ENCODE data around the gene FBL.
A peak's percentile ranks its signal among the peaks of the same experiment; 100 is the strongest.
"Not testable (repeated sequence)": the region's sequence is repeated elsewhere in the genome, so short reads cannot be mapped to it uniquely, and the experiment has no call there.

Gene FBL

DNA sequence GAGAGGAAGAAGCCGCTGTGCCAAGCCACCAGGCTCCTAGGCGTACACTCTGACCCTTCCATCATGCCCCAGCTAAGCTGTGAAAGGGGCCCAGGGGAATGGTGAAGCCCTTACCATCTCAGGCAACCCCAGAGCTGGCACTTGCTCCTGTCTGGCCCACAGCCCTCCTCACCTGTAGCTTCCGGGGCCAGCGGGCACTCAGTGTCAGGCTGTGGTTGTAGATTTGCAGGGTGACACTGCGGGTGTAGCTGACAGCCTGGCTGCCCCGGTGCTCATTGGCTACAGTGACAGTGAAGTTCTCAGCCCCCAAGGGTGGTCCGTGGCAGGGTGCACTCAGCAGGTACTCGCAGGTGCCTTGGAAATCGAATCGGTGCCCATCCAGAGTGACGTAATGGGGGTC, 30.3 kb upstream of the FBL start:
- not testable (repeated sequence) for DNase-seq (ENCODE audit: low read depth in 2 of 2)

DNA sequence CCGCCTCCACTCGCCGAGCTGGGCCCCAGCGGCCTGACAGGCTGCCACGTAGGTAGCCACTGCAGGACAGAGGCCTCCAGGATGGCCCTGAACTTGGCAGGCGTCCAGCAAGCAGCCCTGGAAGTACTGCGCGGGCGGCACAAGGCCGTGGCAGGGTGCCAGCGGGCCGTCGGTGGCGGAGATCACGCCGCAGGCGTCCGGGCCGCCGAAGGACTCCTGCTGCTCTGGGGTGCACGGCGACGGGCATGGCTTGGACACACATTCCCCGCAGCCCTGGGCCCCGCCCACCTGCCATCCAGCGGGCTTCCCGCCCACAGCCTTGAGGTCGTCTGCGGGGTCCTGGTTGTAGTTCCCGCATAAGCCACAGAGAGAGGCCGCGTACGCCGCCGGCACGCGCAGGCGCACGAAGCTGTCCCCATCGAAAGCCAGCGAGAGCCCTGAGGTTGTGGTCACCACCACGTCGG, 29.3 kb upstream of the FBL start:
- DNase-seq (ENCODE audit: low read depth in 2 of 2) = not testable (repeated sequence)

DNA sequence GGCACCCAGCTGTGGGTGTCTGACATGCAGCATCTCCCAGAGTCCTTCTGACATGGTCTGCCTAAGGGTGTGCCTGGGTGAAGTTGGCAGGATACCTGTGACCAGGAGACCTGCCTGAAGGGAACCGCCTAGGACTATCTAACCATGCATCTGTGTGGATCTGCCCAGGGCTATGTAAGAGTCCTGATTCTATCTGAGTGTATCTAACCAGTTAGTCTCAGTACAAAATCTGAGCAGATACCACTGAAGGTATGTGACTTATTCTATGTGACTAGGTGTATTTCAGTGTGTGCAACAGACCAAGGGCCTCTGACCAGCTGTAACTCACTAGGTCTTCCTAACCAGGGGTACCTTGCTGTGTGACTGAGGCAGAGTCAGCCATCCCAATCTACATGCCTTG, 28.2 kb upstream of the FBL start:
- no peak for DNase-seq (ENCODE audit: low read depth in 2 of 2)

DNA sequence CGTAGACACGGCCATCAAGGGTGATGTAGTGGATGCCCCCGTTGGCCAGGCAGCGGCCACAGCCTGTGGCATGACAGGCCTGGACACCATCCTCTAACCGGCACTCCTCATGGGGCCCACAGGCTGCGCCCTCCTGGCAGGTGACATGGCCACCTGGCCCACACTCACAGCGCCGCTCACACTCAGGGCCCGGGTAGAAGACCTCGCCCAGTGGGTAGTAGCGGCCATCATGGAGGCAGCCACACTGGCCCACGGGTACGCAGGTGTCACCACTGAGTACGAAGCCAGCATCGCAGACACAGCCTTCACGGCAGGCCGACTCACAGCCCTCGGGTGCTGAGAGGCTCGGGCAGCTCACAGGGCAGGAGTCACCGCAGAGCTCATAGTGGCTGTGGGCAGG, 27.2 kb upstream of the FBL start:
- no peak for DNase-seq (ENCODE audit: low read depth in 2 of 2)

DNA sequence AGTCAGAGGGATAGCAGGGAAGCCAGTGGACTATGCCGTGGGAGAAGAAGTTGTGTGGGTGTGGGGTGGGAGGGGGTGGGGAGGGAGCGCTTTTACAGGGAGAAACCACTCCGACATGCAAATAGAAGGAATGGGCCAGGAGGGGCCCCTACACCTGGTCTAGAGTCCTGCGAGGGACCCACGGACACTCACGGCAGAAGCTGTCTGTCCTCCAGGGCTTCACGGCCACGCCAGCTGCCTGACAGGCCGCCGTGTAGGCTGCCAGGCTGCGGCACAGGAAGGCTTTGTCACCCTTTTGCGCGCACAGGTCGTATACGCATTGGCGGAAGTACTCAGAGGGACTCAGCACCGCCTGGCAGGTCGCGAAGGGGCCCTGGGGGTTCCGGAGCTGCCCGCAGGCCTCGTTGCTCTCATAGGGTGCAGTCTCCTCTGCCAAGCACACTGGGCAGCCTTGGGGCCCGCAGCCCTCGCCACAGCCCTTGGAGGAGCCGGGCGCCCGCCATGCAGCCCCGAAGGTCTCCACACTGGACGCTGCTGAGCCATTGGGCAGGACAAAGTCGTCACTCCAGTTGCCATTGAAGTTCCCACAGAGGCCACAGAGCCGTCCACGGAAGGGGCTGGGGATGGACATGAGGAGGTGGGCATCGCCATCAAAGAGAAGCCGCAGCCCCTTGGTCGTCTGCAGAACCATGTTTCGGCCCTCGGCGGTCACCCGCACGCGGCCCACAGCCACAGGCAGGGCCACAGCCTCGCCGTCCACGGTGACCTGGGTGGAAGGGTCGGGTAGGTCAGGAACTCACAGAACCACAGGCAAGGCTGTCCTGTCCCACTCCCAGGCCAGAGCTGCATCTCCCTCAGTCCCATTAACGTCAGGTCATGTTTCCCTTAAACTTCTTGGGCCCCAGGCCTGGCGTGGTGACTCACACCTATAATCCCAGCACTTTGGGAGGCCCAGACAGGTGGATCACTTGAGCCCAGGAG, 26.0 kb upstream of the FBL start:
- DNase-seq (ENCODE audit: low read depth in 2 of 2) = no peak

DNA sequence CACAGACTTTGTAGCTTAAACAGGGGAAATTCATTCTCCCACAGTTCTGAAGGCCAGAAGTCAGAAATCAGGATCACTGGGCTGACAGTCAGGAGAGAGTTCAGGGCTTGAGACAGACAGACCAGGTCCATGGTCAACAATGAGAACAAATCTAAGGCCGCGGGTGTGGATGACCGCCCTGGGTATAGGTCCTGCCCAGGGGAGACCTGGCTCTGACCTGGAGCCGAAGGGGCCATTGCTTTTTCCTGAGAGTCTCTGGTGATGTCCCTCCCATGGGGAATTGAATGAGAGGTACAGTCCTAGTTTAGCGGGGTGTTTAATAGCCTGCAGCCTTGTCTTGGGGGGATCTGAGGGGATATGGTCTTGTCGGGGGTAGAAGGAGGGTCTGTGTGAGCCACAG, 25.2 kb upstream of the FBL start:
- no peak for DNase-seq (ENCODE audit: low read depth in 2 of 2)

DNA sequence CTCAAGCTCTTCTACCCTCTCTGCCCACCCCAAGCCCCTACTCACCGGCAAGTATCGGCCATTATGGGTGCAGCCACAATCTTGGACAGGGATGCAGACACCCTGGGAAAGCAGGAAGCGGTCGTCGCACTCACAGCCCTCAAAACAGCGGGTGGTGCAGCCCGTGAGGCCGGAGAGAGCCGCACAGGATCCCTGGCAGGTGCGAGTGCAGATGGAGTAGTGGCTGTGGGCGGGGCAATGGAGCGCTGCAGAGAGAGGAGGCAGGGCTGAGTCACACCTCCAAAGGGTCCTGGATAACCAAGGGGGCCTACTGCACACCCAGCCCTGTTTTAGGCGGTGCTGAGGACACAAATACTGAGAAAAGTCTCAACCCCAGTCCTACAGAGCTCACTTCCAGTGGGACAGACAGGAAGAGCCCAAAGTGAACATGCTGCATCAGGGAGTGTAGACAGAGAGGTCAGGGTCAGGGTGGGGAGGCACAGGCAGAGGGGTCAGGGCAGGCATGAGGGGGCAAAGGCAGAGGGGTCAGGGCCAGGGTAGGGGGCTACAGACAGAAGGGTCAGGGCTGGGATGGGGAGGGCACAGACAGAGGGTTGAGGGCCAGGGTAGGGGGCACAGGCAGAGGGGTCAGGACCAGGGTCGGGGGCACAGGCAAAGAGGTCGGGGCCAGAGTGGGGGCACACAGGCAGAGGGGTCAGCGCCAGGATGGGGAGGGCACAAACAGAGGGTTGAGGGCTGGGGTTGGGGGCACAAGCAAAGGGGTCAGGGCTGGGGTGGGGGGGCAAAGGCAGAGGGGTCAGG, 24.2 kb upstream of the FBL start:
- DNase-seq (ENCODE audit: low read depth in 2 of 2) = no peak

DNA sequence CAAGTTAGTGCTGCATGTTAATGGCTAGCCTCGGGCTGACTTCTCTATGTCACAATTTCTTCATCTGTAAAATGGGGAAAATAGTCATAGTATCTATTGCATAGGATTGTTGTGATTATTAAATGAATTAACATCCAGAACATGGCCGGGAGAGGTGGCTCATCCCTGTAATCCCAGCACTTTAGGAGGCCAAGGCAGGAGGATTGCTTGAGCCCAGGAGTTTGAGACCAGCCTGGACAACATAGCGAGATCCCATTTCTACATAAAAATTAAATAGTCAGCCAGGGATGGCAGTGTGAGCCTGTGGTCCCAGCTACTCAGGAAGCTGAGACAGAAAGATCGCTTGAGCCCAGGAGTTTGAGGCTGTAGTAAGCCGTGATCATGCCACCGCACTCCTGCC, 21.8 kb upstream of the FBL start:
- no peak for DNase-seq (ENCODE audit: low read depth in 2 of 2)

DNA sequence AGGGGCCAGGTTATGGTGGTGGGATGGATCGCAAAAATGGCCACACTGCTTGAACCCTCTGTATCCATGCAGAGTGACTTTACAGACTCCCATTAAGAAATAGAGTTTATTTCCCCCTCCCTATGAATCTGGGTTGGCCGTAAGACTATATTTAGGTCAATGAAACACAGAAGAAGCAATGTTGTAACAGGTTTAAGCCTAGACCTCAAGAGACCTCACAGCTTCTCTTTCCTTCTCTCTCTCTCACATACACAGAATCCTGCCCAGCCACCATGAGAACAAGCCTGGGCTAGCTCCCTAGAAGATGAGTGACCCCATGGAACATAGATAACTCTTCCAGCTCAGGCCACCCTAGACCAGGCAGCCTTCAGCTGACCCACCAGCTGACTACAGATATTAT, 21.0 kb upstream of the FBL start:
- DNase-seq (ENCODE audit: low read depth in 2 of 2) = no peak

DNA sequence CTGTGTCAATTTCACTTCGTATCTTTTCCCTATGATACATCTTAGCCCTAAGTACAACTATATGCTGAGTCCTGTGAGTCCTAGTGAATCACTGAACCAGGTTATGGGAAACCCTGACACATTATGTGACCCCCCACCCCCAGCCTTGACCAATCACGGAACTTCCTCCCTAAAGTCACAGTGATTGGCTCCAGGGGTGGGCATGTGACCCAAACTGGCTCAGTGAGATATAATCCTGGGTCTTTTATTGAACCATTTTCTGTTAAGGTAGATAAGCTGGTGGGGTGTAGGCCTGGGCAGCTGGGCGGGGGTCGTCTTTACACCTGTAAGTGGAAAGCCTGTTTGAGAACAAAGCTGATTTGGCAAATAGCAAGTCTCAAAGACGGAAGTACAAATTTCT, 19.8 kb upstream of the FBL start:
- no peak for DNase-seq (ENCODE audit: low read depth in 2 of 2)

DNA sequence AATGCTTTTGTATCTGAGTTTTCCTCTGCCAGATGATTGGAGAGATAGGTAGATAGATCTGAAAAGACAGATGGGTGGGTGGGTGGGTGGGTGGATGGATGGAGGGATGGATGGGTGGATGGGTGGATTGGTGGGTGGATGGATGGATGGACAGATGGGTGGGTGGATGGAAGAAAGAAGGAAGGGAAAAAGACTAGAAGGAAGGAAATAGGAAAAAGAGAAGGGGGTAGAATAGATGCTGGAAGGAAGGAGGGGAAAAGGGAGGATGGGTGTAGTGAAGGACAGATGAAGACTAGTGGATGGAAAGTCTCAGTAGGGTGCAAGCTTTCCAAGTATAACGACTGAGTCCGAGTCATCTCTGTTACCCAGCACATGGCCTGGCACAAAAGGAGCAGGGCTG, 19.0 kb upstream of the FBL start:
- no peak for DNase-seq (ENCODE audit: low read depth in 2 of 2)

DNA sequence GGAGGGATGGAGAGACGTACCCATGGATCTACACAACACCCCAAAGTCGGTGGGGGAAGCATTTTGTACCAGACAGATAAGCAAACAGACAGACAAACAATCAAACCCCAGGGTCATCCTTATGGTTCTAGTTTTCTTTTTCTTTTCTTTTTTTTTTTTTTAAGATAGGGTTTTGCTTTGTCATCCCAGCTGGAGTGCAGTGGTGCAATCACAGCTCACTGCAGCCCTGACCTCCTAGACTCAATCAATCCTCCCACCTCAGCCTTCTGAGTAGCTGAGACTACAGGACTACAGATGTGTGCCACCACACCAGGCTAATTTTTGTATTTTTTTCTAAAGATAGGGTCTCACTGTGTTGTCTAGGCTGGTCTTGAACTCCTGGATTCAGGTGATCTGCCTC, 17.9 kb upstream of the FBL start:
- DNase-seq (ENCODE audit: low read depth in 2 of 2) = no peak

DNA sequence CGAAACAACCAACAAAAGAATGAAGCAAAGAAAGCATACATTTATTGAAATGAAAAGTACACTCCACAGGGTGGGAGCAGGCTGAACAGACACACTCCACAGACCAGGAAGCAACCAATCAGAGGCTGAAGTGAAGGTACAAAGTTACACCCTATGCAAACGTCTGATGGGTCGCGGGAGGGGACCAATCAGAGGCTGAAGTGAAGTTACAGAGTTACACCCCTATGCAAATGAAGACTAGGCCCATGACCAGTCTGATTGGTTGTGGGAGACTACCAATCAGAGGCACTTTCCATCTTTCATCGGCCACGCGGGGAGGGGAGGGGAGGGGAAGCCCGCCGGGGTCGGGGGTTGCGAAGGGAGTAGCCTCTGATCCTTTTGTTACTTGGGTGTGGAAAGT, 12.4 kb upstream of the FBL start:
- no peak for DNase-seq (ENCODE audit: low read depth in 2 of 2)

DNA sequence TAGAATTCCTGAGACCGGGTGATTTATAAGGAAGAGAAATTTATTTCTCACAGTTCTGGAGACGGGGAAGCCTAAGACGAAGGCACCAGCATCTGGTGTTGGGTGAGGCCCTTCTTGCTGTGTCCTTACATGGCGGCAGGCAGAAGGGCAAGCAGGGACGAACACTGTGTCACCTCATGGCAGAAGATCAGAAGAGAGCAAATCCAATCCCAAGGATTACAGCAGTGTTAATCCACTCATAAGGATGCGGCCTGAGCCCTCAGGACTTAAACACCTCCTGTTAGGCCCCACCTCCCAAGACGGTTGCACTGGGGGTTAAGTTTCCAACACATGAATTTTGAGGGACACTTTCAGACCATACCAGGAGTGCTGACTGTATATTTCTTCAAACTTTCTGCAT, 6.7 kb upstream of the FBL start:
- no peak for DNase-seq (ENCODE audit: low read depth in 2 of 2)

DNA sequence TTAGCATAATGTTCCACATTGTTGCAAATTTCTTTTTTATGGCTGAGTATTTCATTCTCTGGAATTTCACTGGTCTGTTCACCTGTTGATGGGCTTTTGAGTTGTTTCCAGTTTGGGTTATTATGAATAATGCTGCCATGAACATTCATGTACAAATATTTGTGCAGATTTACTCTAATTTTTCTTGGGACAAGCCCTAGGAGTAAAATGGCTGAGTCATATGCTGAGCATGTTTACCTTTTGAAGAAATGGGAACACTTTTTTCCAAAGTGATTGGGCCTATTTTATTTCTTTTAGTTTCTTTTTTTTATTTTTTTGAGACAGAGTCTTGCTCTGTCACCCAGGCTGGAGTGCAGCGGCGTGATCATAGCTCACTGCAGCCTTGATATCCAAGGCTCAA, 4.7 kb upstream of the FBL start:
- DNase-seq (ENCODE audit: low read depth in 2 of 2) = no peak

DNA sequence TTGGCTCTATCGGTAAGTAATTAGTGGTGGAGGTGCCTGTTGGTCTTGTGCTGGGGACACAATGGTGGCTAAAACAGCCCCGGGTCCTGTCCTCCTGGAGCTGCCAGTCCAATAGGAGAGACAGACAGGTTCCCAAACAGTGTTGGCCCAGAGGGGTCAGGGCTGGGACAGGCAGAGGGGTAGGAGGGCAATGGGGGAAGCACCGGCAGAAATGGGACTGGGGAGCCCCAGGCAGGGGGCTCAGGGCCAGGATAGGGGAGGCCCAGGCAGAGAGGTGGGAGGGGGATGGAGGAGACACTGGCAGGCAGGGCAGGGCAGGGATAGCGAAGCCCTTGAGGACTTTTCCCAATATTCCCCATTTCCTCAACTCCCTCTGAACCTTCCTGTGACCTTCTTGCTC, 2.2 kb upstream of the FBL start:
- no peak for DNase-seq (ENCODE audit: low read depth in 2 of 2)

DNA sequence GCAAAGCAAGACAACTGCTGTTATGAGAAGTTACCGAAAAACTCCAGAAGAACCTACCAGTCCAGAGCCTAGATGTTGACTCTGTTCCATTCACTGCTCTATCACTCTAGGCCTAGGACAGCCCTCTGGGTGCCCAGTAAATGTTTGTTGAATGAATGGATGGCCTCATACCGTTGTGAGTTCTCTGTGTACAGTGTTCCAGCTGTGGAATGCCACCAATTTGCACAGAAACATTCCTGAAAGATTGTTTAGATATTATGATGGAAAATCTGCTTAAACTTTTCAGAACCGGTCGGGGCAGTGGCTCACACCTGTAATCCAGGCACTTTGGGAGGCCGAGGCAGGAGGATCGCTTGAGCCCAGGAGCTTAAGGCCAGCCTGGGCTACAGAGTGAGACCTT, 1.3 kb upstream of the FBL start:
- DNase-seq (ENCODE audit: low read depth in 2 of 2) = no peak

DNA sequence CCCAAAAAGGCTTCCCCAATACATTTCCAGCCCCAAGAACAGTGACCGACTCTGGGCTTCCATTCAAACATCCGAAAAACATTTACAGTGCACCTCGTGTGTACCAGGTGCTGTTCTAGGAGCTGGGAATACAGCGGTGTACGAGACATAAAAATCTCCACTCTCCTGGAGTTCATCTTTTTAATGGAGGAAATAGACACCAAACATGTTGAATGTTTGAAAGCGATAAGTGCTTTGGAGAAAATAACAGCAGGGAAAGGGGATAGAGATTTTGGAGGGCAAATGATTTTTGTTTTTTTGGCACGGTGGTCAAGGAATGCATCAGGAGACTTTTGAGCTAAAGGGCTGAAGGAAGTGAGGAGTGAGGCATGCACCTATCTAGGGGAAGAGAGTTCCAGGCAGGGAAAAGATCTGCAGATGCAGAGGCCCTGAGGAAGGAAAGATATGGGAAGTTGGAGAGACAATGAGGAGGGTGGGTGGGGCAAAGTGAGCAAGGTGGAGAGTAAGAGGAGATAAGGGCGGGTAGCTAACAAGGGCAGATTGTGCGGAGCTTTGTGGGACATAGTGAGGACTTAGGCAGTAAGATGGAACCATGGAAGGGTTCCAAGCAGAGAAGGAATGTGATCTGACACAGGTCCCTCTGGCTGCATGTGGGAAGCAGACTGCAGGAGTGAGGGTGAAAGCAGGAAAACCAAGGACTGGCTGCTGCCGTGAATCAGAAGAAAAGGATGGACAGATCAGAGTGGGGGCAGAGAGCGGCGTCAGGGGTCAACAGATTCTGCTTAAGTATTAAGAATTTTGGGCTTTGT, 703 bp upstream of the FBL start:
- DNase-seq (ENCODE audit: low read depth in 2 of 2) = no peak

DNA sequence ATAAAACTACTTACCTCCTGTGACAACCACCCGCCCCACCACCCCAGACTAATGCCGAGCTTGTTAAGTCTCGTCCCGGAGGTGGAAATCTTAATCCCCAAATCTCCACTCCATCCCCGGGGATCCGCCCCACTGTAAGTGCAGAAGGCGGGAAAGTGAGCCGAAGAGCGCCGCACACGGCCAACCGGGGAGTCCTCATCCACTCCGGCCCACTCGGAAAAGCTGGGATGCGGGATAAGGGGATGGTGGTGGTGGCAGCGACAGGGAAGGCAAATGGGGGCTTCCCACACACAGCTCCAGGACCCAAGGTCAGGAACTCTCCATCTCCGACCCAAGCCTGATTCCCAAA, 621 bp downstream of the FBL start:
- peak in 1 of 2 donors; percentile 8 for DNase-seq (ENCODE audit: low read depth in 2 of 2)

DNA sequence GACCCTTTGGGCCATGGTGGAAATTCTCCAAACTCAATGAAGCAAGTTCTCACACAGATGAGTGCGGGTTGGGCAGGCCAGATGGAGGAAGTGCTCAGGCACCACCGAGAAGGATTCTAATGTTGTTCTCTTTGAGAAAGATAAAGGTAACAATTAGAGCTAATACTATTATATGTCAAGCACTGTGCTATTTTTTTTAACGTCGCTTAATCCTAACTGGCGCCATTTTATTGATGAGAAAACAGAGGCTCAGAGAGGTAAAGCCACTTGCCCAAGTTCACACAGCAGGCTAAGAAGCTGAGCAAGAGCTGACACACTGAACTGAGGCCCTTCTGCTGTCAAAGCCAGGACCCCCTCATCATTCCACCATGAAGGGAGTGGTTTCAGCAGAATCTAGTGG, 1.0 kb downstream of the FBL start:
- DNase-seq (ENCODE audit: low read depth in 2 of 2) = no peak

DNA sequence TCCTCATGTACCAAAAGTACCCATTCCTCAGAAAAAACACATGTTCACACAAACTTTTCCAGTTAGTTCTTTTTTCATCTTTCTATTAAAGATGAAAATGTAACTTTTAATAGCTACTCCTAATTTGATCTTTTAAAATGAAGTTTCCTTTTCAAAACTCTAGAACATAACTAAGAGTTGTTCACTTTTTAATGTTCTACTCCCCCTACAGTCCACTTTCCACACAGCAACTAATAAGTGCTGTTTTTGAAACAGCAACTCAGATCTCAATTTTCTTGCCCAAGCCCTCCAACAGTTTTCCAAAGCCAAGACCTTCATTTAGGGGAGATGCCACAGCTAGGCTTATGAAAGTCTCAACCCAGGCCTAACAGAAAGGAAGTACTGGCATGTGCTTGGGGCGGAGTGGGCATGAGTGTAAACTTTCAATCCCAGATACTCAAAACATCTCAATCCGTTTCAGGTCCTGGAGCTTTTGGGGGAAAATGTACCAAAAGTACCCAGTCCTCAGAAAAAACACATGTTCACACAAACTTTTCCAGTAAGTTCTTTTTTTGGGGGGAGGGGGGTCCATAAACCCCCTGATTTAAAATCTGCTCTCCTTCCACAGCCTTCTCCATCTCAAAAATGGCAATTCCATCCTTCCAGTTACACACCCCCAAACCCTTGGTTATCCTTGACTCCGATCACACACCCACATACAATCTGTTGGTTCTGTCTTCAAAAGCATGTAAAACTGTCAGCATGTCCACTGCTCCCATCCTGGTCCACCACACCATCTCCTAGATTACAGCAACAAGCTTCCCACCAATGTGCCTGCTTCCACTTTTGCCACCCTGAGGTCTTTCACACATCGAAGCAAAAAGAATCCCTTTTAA, 2.0 kb downstream of the FBL start:
- DNase-seq (ENCODE audit: low read depth in 2 of 2) = no peak
